COLO668 (cell line): ENCODE data around the gene NUAK1.

Experiments used
- DNase-seq: peaks from one replicate; lab custom pipeline; 2025; ENCODE audit not compliant: unreplicated experiment; lab: John Stamatoyannopoulos, UW

The NUAK1 gene

GRCh38 chr12:106084759-106085158, 54.0 kb downstream of the NUAK1 start:
- DNase-seq = no peak

GRCh38 chr12:106084014-106084671, 54.6 kb downstream of the NUAK1 start:
- no peak for DNase-seq

GRCh38 chr12:106082216-106083175, 56.3 kb downstream of the NUAK1 start:
- DNase-seq = no peak

DNA sequence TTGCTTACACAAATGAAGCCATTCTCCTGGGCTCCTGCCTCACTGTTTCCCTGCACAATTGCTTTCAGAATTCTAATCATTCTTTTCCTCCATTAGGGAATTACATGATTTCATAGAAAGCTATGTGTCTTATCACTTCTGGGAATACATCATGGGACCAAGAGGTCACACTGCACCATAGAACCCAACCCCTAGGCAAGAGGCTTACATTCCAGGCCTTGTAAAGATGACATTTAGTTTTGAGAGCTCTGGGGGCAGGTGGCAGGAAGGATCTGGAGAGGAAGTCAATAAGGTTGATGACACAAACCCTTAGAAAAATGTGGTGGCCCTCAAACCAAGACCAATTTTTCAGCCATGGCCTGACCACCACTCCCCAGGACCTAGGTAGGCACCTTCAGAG, 57.1 kb downstream of the NUAK1 start:
- no peak for DNase-seq

DNA sequence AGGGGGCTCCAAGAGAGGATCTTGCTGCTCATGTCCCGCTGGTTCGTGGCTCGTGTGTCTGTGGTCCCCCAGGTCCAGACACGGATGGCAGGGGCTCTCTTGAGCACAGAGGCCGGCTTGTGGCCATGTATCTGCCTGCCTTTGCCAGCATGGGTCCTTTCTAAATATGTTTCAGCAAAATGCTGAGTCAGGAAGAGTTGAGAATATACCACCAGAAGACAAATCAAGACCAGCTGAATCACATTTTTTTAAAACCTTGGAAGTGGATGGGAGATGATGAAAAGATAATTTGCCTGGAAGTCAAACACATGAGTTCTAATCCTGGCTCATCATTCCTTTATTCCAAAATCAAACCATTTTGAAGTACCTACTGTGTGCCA, 58.0 kb downstream of the NUAK1 start:
- DNase-seq = no peak

DNA sequence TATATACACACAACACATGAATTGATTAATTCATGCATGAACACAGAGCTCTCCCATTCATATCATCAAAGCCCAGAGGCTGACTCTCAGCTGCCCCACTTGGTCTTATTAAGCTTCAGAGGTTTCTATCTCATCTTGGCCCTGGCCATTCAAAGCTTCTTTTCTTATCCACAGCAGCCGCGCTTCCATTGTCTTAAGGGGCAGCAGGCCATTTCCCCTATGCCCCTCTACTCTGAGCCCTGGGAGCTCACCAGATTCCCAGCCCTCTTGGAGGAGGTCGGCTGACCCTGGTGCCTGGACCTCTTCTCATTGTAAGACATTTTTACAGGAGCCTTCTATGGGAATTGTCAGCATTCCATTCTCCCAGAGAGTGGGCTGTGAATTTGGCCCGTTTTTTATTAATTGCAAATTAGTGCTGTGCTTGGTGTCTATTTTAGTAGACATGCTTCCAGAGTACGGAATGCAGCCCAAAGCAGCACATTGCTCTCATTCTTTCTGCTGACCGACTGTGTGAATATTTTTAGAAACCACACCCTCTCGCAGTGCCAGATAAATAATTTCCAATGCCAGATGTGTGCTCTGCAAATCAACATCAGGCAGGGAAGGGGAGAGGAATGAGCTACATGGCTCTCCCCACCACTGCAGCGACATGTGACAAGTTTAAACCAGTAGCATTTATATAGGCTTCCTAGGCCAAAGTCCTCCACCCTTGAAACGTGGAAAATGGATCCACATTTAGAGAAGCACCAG, 58.5 kb downstream of the NUAK1 start:
- no peak for DNase-seq

GRCh38 chr12:106079148-106079738, 59.5 kb downstream of the NUAK1 start:
- no peak for DNase-seq

- DNase-seq = no peak
Observed at GRCh38 chr12:106078358-106079010, 60.3 kb downstream of the NUAK1 start.

DNA sequence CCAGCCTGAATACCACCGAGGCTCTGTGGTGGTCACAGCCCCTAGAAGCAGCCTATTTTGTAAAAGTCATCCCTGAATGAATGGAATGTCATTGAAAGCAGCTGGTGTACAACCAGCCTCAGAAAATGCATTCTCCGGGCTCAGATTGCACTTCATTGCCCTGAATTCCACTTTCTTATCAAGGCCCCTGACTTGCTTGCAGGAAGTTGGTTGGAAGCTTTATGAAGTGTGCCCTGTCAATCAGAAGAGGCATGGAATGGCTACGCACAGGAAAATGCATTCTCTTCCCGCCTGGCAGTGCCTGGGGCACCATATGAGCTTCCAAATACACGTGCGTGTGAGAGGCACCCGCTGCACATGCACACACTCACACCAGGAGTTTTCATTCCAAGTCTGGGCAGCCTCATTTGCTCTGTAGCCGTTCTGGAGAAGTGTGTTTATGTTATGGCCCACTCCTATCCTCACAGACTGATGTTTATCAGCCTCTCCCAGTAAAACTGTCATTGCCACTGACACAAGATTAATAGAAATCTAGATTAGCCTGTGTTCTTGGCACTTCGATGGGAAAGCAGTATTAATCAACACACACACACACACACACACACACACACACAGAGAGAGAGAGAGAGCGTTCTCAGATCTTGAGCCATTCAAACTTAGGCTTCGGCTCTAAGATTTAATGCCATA, 63.9 kb downstream of the NUAK1 start:
- no peak for DNase-seq

DNA sequence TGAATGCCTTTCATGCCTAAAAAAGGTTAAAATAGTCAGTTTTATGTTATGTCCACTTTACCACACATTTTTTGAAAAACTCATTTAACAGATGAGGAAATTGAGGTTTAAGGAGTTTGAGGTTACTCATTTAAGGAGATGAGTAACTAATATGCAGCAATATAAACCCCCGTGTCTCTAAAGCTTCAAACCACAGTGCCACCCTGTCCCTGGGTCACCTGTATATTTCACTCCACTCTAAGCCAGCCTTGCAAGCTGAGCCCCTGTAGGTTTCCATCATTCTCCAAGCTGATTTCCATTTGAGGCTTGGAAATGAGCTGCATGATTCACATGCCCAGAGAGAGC, 64.4 kb downstream of the NUAK1 start:
- DNase-seq = no peak

DNA sequence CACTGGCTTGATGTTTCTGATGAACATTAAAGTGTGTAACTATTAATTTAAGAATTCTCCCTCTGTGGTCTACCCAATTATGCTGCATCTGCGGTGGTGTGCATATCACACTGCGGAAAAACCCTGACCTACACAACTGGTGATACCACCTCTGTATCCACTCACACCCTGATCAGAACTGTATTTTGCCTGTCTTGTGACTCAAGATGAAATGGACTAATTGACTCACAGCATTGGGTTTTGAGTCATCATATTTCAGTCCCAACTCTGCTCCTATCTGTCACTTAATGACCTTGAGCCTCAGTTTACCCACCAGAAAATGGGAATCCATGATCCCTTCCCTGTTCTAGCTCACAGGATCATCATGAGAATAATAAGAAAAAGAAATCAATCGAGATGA, 65.6 kb downstream of the NUAK1 start:
- DNase-seq = no peak

GRCh38 chr12:106072751-106073150, 66.0 kb downstream of the NUAK1 start:
- no peak for DNase-seq

GRCh38 chr12:106071686-106072085, 67.1 kb downstream of the NUAK1 start:
- DNase-seq = no peak

DNA sequence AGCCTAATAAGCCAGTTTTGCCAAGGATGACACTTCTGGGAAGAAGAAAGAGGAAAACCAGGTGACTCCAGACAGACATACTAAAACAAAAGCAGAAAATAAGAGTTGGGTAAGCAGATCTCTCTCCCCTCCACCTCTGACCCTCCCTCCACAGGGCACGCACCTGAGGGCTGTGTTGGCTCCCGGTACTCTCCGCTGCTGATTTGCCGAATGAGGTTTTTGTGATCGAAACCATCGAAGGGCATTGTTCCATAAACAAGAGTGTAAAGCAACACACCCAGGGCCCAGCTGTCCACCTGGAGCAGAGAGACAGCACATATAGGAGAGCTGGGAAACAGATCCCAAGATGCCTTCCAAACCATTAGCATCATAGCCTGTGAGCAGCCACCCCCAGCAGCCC, 68.1 kb downstream of the NUAK1 start:
- DNase-seq = peak; percentile 54

DNA sequence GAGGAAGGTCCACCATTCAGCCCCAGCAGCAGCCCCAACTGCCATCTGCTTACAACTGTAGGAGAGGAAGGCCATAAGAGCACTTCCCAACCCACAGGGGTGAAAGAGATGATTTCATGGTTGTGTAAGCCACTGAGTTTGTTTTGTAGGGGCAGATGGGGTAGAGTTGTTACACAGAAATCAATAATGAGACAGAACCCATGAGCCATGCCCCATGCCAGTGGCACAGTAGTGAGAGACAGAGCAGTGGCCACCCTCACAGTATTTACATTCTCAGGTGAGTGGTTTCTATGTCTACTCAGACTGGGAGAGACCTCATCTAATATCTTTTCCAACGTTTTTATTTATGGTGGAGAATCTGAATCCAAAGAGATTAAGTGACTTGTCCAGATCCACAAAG, 68.6 kb downstream of the NUAK1 start:
- peak; percentile 54 for DNase-seq

DNA sequence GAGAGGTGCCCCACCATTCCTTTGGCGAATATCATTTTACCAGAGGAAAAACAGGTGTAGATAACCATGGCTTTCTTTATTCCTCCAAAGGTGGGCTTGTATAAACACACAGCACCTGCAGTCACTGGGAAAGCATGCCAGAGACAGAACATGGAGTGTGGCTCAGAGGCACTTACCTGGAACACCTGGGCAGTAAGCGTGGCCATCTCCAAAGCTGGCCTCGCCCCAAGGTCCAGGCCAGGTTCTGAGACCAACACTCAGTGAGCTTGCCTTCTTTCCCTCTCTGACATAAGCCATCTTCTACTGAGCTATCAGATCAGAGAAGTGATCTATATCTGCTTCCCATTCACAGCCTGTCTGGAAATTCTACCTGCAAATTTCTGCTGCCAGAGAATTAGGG, 70.5 kb downstream of the NUAK1 start:
- DNase-seq = no peak

- no peak for DNase-seq
Observed at GRCh38 chr12:106067606-106068205, 71.0 kb downstream of the NUAK1 start.

- DNase-seq = no peak
Observed at GRCh38 chr12:106066726-106067325, 71.9 kb downstream of the NUAK1 start.

GRCh38 chr12:106066051-106066705, 72.6 kb downstream of the NUAK1 start:
- no peak for DNase-seq
